Gastrocnemius medialis (tissue), 4 donors: Measurements from ENCODE around the gene PEX1. TPM values are rescaled to one million over a fixed set of nuclear protein-coding genes. Genes with fewer than 3 reads are reported as not detected.
"Not testable (repeated sequence)": the region's sequence is repeated elsewhere in the genome, so short reads cannot be mapped to it uniquely, and the experiment has no call there.

Source experiments
- ATAC-seq, 2 donors: fragments of 150-250 bp; one replicate each; pipeline ENCODE4 v1.9.1; 2016
- DNase-seq, 2 donors: peaks; one replicate each; pipeline ENCODE4 v3.0.0-alpha.2; 2019
- H3K27ac ChIP-seq, 4 donors: fragments of 200-600 bp; sonication (generic); 1 replicate in 1 of 4; 2 replicates in 3 of 4; pipeline ENCODE4 v1.5.1; 2016 to 2018; ENCODE audit warnings: mild to moderate bottlenecking in 2 of 4, moderate library complexity in 1 of 4
- H3K27me3 ChIP-seq, 3 donors: fragments of 200-600 bp; sonication (generic) in 2 of 3; 1 replicate in 1 of 3; 2 replicates in 2 of 3; pipeline versions ENCODE4 v1.5.1 to v1.6.0; 2016 to 2019; ENCODE audit warnings: mild to moderate bottlenecking in 1 of 3, moderate library complexity in 1 of 3
- H3K36me3 ChIP-seq, 2 donors: fragments of 200-600 bp; sonication (generic) in 1 of 2; one replicate each; pipeline ENCODE4 v1.5.1; 2017 to 2018
- H3K4me1 ChIP-seq, 2 donors: fragments of 200-600 bp; sonication (generic) in 1 of 2; one replicate each; pipeline ENCODE4 v1.5.1; 2016 to 2017; ENCODE audit warnings: mild to moderate bottlenecking in 2 of 2
- H3K4me3 ChIP-seq, 4 donors: fragments of 200-600 bp; sonication (generic) in 3 of 4; 1 replicate in 1 of 4; 2 replicates in 3 of 4; pipeline ENCODE4 v1.5.1; 2016 to 2019; ENCODE audit warnings: mild to moderate bottlenecking in 2 of 4
- H3K9me3 ChIP-seq, 3 donors: fragments of 200-600 bp; sonication (generic) in 2 of 3; 1 replicate in 1 of 3; 2 replicates in 2 of 3; pipeline ENCODE4 v1.5.1; 2016 to 2019
- POLR2A ChIP-seq, 2 donors: fragments of 450-650 bp; IDR thresholded peaks; one replicate each; pipeline ENCODE4 v1.6.1; 2017; ENCODE audit warnings: antibody characterized with exemption in 2 of 2, mild to moderate bottlenecking in 2 of 2, moderate library complexity in 2 of 2
- in situ Hi-C, 4 donors: fragments of 200-750 bp; cut with MboI; loops; one replicate each; pipeline versions ENCODE4 v1.15.0 to v1.8.0; 2017; ENCODE audit warnings: low sequenced_read_pairs in 4 of 4
- intact Hi-C: fragments of 100-400 bp; cut with DNase I; formaldehyde crosslinking; loops from one replicate; pipeline ENCODE4 v1.15.1; 2023; ENCODE audit warnings: low total_unique reads
- total RNA-seq, 4 donors: library from RNA; depleted of rRNA; stranded (reverse); fragments of >200 nt; gene quantifications; one replicate each; pipeline versions ENCODE4 v1.1.0 to v1.2.3, GENCODE V29; 2016
- TF ChIP-seq, protein P1 (sequence below), 5 experiments: fragments of 450-650 bp in 3 of 5; fragments of 200-600 bp in 2 of 5; sonication (generic) in 2 of 5; IDR thresholded peaks in 4 of 5; conservative IDR thresholded peaks in 1 of 5; 1 replicate in 4 of 5; 2 replicates in 1 of 5; pipeline ENCODE4 v1.5.1; 2016 to 2019; ENCODE audit warnings: antibody characterized with exemption in 5 of 5, mild to moderate bottlenecking in 3 of 5, moderate library complexity in 3 of 5

The PEX1 gene
- total RNA-seq, 4 donors from 2014 or later, result 8.0 to 22.3 (median 12.3) TPM

- TF ChIP-seq POLR2A (IDR thresholded peaks at IDR 0.05), result no peak
- TF ChIP-seq, protein P1, sequence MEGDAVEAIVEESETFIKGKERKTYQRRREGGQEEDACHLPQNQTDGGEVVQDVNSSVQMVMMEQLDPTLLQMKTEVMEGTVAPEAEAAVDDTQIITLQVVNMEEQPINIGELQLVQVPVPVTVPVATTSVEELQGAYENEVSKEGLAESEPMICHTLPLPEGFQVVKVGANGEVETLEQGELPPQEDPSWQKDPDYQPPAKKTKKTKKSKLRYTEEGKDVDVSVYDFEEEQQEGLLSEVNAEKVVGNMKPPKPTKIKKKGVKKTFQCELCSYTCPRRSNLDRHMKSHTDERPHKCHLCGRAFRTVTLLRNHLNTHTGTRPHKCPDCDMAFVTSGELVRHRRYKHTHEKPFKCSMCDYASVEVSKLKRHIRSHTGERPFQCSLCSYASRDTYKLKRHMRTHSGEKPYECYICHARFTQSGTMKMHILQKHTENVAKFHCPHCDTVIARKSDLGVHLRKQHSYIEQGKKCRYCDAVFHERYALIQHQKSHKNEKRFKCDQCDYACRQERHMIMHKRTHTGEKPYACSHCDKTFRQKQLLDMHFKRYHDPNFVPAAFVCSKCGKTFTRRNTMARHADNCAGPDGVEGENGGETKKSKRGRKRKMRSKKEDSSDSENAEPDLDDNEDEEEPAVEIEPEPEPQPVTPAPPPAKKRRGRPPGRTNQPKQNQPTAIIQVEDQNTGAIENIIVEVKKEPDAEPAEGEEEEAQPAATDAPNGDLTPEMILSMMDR (IDR thresholded peaks at IDR 0.05 in 4 of 5, conservative IDR thresholded peaks at IDR 0.05 in 1 of 5), result no peak
- H3K9me3 ChIP-seq, result no peaks in the 10 kb centered on the region
- intact Hi-C loops, result no loop called here
- no peak overlapping the region for H3K4me3 ChIP-seq
- DNase-seq (no peak), ATAC-seq (no peak)
- no peak overlapping the region for H3K27ac ChIP-seq
- H3K36me3 ChIP-seq, result peaks cover 6 to 80% of the 10 kb centered on the region in 2 donors
- H3K27me3 ChIP-seq, result no peaks in the 10 kb centered on the region
- in situ Hi-C loops, result no loop called here
- H3K4me1 ChIP-seq, result no peaks in the 10 kb centered on the region
Measured at GRCh38 chr7:92496876-92497275, 31.4 kb downstream of the PEX1 start.

DNA sequence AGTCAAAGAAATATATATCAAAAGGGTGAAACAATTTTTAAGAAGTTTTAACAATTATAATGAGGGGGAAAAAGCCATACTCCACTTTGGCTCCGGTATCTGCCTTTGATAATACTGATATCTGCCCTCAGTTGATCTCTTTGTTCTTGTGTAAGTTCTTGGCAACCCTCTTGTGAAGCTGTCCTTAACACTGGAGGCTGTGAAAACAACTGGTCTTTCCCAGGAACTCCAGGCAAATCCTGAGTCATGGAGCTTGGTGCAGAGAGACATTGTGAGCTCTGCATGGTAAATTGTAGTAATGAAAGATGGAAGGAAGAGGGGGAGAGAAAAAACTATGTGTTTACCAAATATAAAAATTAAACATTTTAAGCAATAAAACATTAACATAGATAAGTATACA lies 38.7 kb downstream of the PEX1 start:
- no peaks in the 10 kb centered on the region for H3K27me3 ChIP-seq
- in situ Hi-C loops, result no loop called here
- intact Hi-C loops, result loop anchor here (5.0 kb wide), 1 partner anchor 42 kb away; the partner anchor contains the start of gene GATAD1
- DNase-seq, result peak; percentile 6 to 46
- TF ChIP-seq, protein P1 (IDR thresholded peaks at IDR 0.05 in 4 of 5, conservative IDR thresholded peaks at IDR 0.05 in 1 of 5), result no peak
- no peak for TF ChIP-seq POLR2A (IDR thresholded peaks at IDR 0.05)
- peak; percentile 91 to 99 for ATAC-seq
- H3K4me1 ChIP-seq, result peaks cover 0 to 8% of the 10 kb centered on the region in 2 donors
- no peak overlapping the region for H3K4me3 ChIP-seq
- H3K36me3 ChIP-seq, result peaks cover 12 to 82% of the 10 kb centered on the region in 2 donors
- H3K9me3 ChIP-seq, result no peaks in the 10 kb centered on the region
- peak overlapping the region in 3 of 4 donors; percentile 20 to 70 (median 37) for H3K27ac ChIP-seq

DNA sequence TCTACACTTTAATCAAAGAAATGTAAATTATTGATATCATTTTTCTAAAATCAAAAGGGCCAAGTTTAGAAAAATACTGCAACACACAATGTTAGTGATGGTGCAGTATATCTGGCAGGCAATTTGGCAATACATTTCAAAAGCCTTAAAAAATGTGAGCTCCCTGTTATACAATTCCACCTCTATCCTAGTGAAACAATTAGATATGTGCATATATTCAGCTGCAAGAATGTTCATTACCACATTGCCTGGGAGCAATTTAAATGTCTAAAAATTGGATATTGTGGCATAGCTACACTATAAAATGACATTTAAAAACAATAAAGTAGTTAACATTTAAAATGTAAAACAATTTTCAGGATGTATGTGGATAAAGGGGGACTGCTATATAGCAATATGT lies 40.5 kb downstream of the PEX1 start:
- DNase-seq (no peak), ATAC-seq (no peak)
- no peaks in the 10 kb centered on the region for H3K27me3 ChIP-seq
- peaks cover 10 to 63% of the 10 kb centered on the region in 2 donors for H3K36me3 ChIP-seq
- no peaks in the 10 kb centered on the region for H3K9me3 ChIP-seq
- no peak overlapping the region for H3K4me3 ChIP-seq
- in situ Hi-C loops (no loop called here), intact Hi-C loops (loop anchor here (5.0 kb wide), 1 partner anchor 41 kb away; the partner anchor contains the start of gene GATAD1)
- H3K4me1 ChIP-seq, result peaks cover 0 to 8% of the 10 kb centered on the region in 2 donors
- no peak overlapping the region for H3K27ac ChIP-seq
- no peak for TF ChIP-seq POLR2A (IDR thresholded peaks at IDR 0.05)

DNA sequence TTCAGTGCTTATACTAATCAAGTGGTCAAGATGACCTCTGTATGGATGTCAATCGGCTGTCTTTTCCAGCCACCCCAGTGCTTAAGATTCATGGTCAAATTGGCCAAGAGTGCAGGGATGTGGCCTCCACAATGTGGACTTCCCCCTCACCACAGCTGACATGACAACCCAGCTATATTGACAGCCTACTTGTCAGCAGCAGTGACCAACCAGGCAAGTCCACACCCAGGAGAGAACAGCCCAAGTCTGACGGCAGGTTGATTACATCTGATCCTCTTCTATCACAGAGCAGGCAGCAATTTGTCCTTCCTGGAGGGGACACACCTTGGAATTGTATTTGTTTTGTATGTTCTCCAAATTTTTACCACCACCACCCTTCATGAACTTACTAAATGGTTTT lies 42.3 kb downstream of the PEX1 start:
- no peaks in the 10 kb centered on the region for H3K9me3 ChIP-seq
- H3K4me3 ChIP-seq, result no peak overlapping the region
- peaks cover 5 to 45% of the 10 kb centered on the region in 2 donors for H3K36me3 ChIP-seq
- peaks cover 0 to 8% of the 10 kb centered on the region in 2 donors for H3K4me1 ChIP-seq
- H3K27me3 ChIP-seq, result no peaks in the 10 kb centered on the region
- intact Hi-C loops, result loop anchor here (5.0 kb wide), 1 partner anchor 39 kb away; the partner anchor contains the start of gene GATAD1
- no peak for DNase-seq
- in situ Hi-C loops, result no loop called here
- H3K27ac ChIP-seq, result no peak overlapping the region
- TF ChIP-seq POLR2A (IDR thresholded peaks at IDR 0.05), result no peak
- TF ChIP-seq, protein P1 (IDR thresholded peaks at IDR 0.05 in 4 of 5, conservative IDR thresholded peaks at IDR 0.05 in 1 of 5), result no peak
- ATAC-seq, result no peak

GRCh38 chr7:92485267-92485892 lies 42.9 kb downstream of the PEX1 start:
- Histone ChIP-seq H3K9me3 (no peaks in the 10 kb centered on the region), H3K27me3 (no peaks in the 10 kb centered on the region), H3K4me1 (peaks cover 0 to 8% of the 10 kb centered on the region in 2 donors), H3K36me3 (peaks cover 5 to 41% of the 10 kb centered on the region in 2 donors), H3K4me3 (no peak overlapping the region), H3K27ac (no peak overlapping the region)
- TF ChIP-seq POLR2A (IDR thresholded peaks at IDR 0.05), result no peak
- TF ChIP-seq, protein P1 (IDR thresholded peaks at IDR 0.05 in 4 of 5, conservative IDR thresholded peaks at IDR 0.05 in 1 of 5), result no peak
- in situ Hi-C loops, result no loop called here
- ATAC-seq (no peak), DNase-seq (no peak)
- intact Hi-C loops, result loop anchor here (5.0 kb wide), 1 partner anchor 38 kb away; the partner anchor contains the start of gene GATAD1

DNA sequence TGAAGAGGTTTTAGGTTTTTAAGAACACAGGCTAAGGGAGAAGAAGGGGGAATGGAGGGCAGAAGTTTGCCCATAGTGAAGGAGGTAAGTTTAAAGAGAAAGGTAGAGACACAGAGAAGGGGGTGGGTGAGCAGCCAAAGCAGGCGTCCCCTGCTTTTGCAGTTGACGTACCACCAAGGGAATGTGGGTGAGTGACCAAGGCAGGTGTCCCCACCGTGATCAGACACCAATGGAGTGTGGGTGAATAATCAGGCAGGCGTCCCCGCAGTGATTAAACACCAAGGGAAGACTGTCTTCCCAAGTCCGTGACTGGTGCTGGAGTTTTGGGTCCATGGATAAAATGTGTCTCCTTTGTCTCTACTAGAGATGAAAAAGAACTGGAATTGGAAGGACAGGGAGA lies 44.1 kb downstream of the PEX1 start:
- H3K4me1 ChIP-seq, intact Hi-C loops, H3K4me3 ChIP-seq, in situ Hi-C loops, DNase-seq, H3K27me3 ChIP-seq, H3K9me3 ChIP-seq, ATAC-seq: not testable (repeated sequence)
- Histone ChIP-seq H3K27ac (peak overlapping the region in 1 of 4 donors; percentile 42), H3K36me3 (peaks cover 5 to 36% of the 10 kb centered on the region in 2 donors)

- ATAC-seq, H3K4me1 ChIP-seq, in situ Hi-C loops, H3K4me3 ChIP-seq, H3K9me3 ChIP-seq, H3K27me3 ChIP-seq, DNase-seq, H3K27ac ChIP-seq, intact Hi-C loops: not testable (repeated sequence)
- H3K36me3 ChIP-seq, result peaks cover 5 to 30% of the 10 kb centered on the region in 2 donors
Measured at GRCh38 chr7:92483624-92484023, 44.7 kb downstream of the PEX1 start.

GRCh38 chr7:92479146-92479545 lies 49.2 kb downstream of the PEX1 start:
- DNase-seq, H3K27me3 ChIP-seq, H3K27ac ChIP-seq, H3K4me3 ChIP-seq, in situ Hi-C loops, intact Hi-C loops, H3K4me1 ChIP-seq, ATAC-seq, H3K9me3 ChIP-seq: not testable (repeated sequence)
- H3K36me3 ChIP-seq, result peaks cover 0 to 16% of the 10 kb centered on the region in 2 donors
